ENCODE measurements around the gene ZNF532.

- no peak for TF ChIP-seq YY1 (IDR thresholded peaks at IDR 0.05; ENCODE audit: insufficient read depth, insufficient read length)
- TF ChIP-seq ZNF274 (IDR thresholded peaks at IDR 0.05; ENCODE audit: low read depth, low read length), result no peak
Measured at GRCh38 chr18:58905777-58906428, 41.2 kb downstream of the ZNF532 start.

Measured in NT2/D1 (cell line).